Measurements from ENCODE around the gene HNRNPA2B1.

Gene HNRNPA2B1

DNA sequence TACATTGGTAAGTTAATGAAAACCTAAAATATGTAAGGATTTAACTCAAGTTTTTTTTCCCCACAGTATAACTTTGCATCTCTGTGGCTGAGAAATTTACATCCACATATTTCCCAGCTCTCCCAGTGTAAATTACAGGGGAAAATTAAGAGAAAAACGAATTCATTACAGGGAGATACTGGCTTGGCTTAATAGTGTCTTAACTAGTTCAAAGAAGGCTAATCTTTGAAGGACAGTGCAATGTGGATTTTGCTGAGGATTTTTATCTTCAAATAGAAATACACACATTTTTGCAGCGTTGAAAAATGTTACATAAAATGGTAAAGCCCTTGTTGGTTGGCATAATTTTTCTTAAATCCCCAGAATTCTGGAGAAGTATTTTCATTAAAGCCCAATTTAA lies 2.5 kb upstream of the HNRNPA2B1 start:
- H3K4me3 ChIP-seq (replicated peaks in 1 of 2; ENCODE audit: low read depth in 2 of 2, low read length in 2 of 2), result peak overlapping the region; percentile 98 to 99
- TF ChIP-seq, protein P1, sequence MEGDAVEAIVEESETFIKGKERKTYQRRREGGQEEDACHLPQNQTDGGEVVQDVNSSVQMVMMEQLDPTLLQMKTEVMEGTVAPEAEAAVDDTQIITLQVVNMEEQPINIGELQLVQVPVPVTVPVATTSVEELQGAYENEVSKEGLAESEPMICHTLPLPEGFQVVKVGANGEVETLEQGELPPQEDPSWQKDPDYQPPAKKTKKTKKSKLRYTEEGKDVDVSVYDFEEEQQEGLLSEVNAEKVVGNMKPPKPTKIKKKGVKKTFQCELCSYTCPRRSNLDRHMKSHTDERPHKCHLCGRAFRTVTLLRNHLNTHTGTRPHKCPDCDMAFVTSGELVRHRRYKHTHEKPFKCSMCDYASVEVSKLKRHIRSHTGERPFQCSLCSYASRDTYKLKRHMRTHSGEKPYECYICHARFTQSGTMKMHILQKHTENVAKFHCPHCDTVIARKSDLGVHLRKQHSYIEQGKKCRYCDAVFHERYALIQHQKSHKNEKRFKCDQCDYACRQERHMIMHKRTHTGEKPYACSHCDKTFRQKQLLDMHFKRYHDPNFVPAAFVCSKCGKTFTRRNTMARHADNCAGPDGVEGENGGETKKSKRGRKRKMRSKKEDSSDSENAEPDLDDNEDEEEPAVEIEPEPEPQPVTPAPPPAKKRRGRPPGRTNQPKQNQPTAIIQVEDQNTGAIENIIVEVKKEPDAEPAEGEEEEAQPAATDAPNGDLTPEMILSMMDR (IDR thresholded peaks at IDR 0.05; ENCODE audit: low read depth, low read length), result no peak
- no peak for DNase-seq (ENCODE audit: low read depth in 2 of 2)

DNA sequence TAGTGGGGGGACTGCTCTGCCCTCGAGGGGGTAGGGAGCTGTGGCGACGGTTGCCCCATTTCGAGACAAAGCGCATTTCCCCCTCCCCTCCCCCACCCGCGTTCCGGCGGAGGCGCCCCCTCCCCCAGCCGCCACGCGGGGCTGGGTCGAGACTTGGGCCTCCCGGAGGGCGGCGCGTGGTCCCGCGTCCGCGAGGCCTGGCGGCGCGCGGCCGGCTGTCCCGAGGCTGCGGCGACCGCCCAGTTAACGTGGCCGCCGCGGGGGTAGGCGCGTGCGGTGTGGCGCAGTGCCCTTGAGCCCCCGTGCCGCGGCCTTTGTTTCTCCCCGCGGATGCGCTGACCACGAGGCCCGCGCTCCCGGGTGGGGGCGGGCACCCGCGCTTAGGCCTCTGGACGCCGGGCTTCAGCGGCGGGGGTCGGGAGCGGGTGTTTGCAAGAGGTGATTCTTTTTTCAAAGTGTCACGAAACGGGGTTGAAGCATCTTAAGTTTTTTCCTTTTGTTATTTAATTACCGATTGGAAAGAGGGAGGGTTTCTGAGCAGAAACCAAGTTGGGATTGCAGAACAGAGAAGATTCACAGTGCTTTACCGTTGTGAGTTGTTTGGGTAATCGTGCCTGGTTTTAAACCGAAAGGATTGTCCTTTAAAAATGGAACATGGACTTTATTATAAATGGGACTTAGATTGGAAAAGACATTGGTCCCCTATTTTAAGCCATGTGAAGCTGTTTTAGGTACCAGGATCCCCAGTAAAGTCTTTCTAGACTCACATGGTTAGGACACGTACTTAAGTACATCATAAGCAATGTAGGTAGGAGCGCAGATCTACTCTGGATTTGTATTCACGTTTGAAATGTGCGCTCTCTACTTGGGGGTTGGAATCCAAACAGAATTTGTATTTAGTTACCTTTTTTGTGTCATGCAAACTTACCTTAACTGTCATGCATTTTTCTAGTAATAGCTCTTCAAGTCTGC lies 1.8 kb upstream of the HNRNPA2B1 start:
- H3K4me3 ChIP-seq (replicated peaks in 1 of 2; ENCODE audit: low read depth in 2 of 2, low read length in 2 of 2), result peak overlapping the region; percentile 98 to 99
- TF ChIP-seq, protein P1 (IDR thresholded peaks at IDR 0.05; ENCODE audit: low read depth, low read length), result no peak
- peak; percentile 41 to 43 for DNase-seq (ENCODE audit: low read depth in 2 of 2)

DNA sequence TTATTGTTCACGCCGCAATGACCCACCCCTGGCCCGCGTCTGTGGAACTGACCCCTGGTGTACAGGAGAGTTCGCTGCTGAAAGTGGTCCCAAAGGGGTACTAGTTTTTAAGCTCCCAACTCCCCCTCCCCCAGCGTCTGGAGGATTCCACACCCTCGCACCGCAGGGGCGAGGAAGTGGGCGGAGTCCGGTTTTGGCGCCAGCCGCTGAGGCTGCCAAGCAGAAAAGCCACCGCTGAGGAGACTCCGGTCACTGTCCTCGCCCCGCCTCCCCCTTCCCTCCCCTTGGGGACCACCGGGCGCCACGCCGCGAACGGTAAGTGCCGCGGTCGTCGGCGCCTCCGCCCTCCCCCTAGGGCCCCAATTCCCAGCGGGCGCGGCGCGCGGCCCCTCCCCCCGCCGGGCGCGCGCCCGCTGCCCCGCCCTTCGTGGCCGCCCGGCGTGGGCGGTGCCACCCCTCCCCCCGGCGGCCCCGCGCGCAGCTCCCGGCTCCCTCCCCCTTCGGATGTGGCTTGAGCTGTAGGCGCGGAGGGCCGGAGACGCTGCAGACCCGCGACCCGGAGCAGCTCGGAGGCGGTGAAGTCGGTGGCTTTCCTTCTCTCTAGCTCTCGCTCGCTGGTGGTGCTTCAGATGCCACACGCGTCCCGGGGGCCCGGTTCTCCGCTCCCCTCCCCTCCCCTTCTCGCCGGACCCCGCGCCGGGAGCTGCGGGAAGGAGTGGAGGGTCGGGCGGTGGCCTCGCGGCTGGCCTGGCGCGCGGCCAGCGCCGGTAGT lies 887 bp upstream of the HNRNPA2B1 start, which contains the start of gene CBX3:
Gene CBX3 (plus strand): TSS at position 499 of the 772 bp plus-strand sequence. CDS start 1,254 bp downstream, outside the sequence.
- DNase-seq (ENCODE audit: low read depth in 2 of 2), result peak in 1 of 2 donors; percentile 87
- TF ChIP-seq, protein P1 (IDR thresholded peaks at IDR 0.05; ENCODE audit: low read depth, low read length), result no peak
- peak within 1 kb of the TSS; percentile 98 to 99 for H3K4me3 ChIP-seq (replicated peaks in 1 of 2; ENCODE audit: low read depth in 2 of 2, low read length in 2 of 2)

DNA sequence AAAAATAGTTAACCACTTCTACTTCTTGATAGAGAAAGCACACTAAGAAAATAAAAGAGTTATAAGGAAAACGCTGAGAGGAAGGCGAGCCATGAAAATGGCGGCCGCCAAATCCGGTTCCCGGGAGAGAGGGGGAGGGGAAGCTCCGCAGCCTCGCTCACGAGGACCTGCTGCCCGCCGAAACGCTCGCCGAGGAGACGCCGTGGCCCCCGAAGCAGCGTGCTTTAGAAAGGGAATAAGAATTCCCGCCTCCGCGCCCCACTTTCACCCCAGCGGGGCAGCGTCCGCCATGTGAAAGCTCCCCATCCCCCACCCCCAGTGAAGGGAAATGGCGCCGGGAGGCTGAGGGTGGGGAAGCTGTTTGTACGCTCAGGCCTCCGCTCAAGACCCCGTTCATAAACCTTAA lies 505 bp downstream of the HNRNPA2B1 start:
- H3K4me3 ChIP-seq (replicated peaks in 1 of 2; ENCODE audit: low read depth in 2 of 2, low read length in 2 of 2), result peak overlapping the region; percentile 98 to 99
- TF ChIP-seq, protein P1 (IDR thresholded peaks at IDR 0.05; ENCODE audit: low read depth, low read length), result no peak
- DNase-seq (ENCODE audit: low read depth in 2 of 2), result peak; percentile 53 to 54

DNA sequence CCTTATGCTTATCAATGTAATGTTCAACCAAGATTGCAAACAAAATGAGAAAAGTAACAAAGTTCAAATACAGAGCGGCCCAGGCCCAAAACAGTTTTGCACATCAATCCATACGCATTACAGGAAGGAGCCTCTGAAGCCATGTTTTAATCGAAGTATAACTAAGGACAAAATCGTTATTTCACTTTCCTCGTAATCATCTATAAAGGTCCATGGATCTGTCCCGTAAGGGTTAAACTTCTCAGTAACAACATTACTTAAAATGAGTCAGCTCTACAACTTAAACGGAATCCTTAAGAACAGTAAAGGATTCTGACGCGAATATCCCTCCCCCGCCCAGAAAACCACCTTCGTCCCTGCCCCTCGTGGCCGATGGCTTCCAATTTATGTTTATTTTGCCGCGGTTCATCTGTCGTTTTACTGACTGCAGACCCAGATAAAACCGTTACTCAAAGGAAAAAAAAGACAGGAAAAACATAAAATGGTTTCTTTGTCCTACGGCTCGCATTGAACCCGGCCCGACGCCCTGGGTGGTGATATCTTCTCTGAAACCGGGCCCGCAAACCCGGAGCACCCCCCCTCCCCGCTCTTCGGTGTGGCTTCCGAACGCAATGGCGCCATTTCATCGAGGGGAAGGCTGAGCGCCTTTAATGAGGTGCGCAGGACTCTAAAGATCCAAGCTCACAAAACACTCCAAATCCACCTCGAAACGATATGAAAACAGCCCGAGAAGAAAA lies 1.1 kb downstream of the HNRNPA2B1 start:
- H3K4me3 ChIP-seq (replicated peaks in 1 of 2; ENCODE audit: low read depth in 2 of 2, low read length in 2 of 2), result peak overlapping the region; percentile 98 to 99
- peak; percentile 50 to 52 for DNase-seq (ENCODE audit: low read depth in 2 of 2)
- TF ChIP-seq, protein P1 (IDR thresholded peaks at IDR 0.05; ENCODE audit: low read depth, low read length), result no peak

DNA sequence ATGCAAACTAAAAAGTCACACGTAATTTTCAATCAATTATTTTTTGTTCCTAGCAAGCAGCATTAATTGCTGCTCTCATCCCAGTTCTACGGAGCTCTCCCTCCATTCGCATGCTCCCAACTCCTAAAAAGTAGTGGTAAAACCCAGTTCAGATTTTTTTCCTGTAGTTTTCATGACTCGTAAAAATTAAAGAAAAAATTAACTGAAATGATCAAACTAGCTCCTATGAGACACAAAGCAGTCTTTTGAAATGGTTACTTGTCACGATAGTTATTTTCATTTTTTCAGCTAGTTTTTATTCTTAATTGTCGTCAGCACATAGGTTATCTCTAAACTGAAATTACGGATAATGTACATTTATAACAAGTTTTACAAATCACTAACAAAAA lies 1.8 kb downstream of the HNRNPA2B1 start:
- no peak for DNase-seq (ENCODE audit: low read depth in 2 of 2)
- TF ChIP-seq, protein P1 (IDR thresholded peaks at IDR 0.05; ENCODE audit: low read depth, low read length), result no peak
- H3K4me3 ChIP-seq (replicated peaks in 1 of 2; ENCODE audit: low read depth in 2 of 2, low read length in 2 of 2), result peak overlapping the region; percentile 98 to 99

Data from cardiac fibroblast (primary cell).